Ishikawa (cell line): ENCODE results near the gene TMBIM1.

Experiments
- CREB1 ChIP-seq: IDR thresholded peaks from 2 replicates; pipeline ENCODE4 v1.6.1; 2012; ENCODE audit warnings: low read depth
- USF1 ChIP-seq: IDR thresholded peaks from 2 replicates; pipeline ENCODE4 v1.6.1; 2012
- ZBTB7A ChIP-seq: IDR thresholded peaks from 2 replicates; pipeline ENCODE4 v1.6.1; 2012; ENCODE audit warnings: low read depth

GRCh38 chr2:218294430-218295022 lies 2.2 kb upstream of the TMBIM1 start:
- TF ChIP-seq ZBTB7A = no peak
- no peak for TF ChIP-seq CREB1
- no peak for TF ChIP-seq USF1
